ENCODE measurements around the gene LTB4R2.
"Not testable (repeated sequence)": the region's sequence is repeated elsewhere in the genome, so short reads cannot be mapped to it uniquely, and the experiment has no call there.

- not testable (repeated sequence) for TF ChIP-seq TAF1, POLR2A, POU2F2 (IDR thresholded peaks at IDR 0.05; ENCODE audit: low read depth, low read length)
Observed at GRCh38 chr14:24327914-24328313, 18.0 kb downstream of the LTB4R2 start.

Measured in GM12891 (cell line).